GM18499 (cell line): ENCODE results near the gene GNL3.

Experiments
- ATAC-seq: cut with Tn5 transposase; IDR thresholded peaks from one replicate; pipeline ENCODE4 v1.9.1; 2021; ENCODE audit warnings: moderate number of reproducible peaks; ENCODE audit not compliant: insufficient read depth, unreplicated experiment

The GNL3 gene

GRCh38 chr3:52685285-52685708 lies 535 bp upstream of the GNL3 start:
- peak; percentile 48 for ATAC-seq

- no peak for ATAC-seq
Measured at GRCh38 chr3:52688266-52688665, 2.4 kb downstream of the GNL3 start.

- no peak for ATAC-seq
Measured at GRCh38 chr3:52689151-52689550, 3.3 kb downstream of the GNL3 start.

GRCh38 chr3:52690560-52690959 lies 4.7 kb downstream of the GNL3 start:
- no peak for ATAC-seq

- ATAC-seq: no peak
Measured at GRCh38 chr3:52693071-52693470, 7.2 kb downstream of the GNL3 start.

- ATAC-seq: no peak
Measured at GRCh38 chr3:52694528-52695189, 8.8 kb downstream of the GNL3 start.

GRCh38 chr3:52695798-52696671 lies 10.2 kb downstream of the GNL3 start:
- ATAC-seq: no peak

GRCh38 chr3:52696830-52697631 lies 11.2 kb downstream of the GNL3 start:
- ATAC-seq: no peak

GRCh38 chr3:52697632-52697965 lies 11.8 kb downstream of the GNL3 start:
- ATAC-seq: no peak

- ATAC-seq: no peak
Measured at GRCh38 chr3:52703341-52703740, 17.5 kb downstream of the GNL3 start.

GRCh38 chr3:52704611-52705437 lies 19.0 kb downstream of the GNL3 start:
- no peak for ATAC-seq

- ATAC-seq: no peak
Measured at GRCh38 chr3:52705438-52705687, 19.5 kb downstream of the GNL3 start.

GRCh38 chr3:52705688-52706686 lies 20.2 kb downstream of the GNL3 start, which contains the start of the genes GLT8D1 and SPCS1:
GLT8D1 (minus strand) TSS chr3:52705791; CDS start chr3:52700460, 5,331 bp downstream.
SPCS1 (plus strand) TSS chr3:52706106; CDS start chr3:52706247, 141 bp downstream.
- peak; percentile 39 for ATAC-seq

GRCh38 chr3:52707585-52707984 lies 21.8 kb downstream of the GNL3 start:
- no peak for ATAC-seq

GRCh38 chr3:52710512-52710911 lies 24.7 kb downstream of the GNL3 start:
- no peak for ATAC-seq

- ATAC-seq: no peak
Measured at GRCh38 chr3:52712291-52713212, 26.7 kb downstream of the GNL3 start.

GRCh38 chr3:52714335-52715302 lies 28.8 kb downstream of the GNL3 start:
- ATAC-seq: no peak
